Hematopoietic multipotent progenitor cell (in vitro differentiated cells): Measurements from ENCODE around the gene RGS17. TPM values are rescaled to one million over a fixed set of nuclear protein-coding genes. Genes with fewer than 3 reads are reported as not detected.
"Not testable (repeated sequence)": the region's sequence is repeated elsewhere in the genome, so short reads cannot be mapped to it uniquely, and the experiment has no call there.

ENCODE experiments used
- DNase-seq, 3 donors: peaks; one replicate each; pipeline ENCODE4 v3.0.0-alpha.2; 2011 to 2015; ENCODE audit warnings: low read depth in 2 of 3, low spot score in 2 of 3
- total RNA-seq: library from RNA; depleted of rRNA; stranded (reverse); fragments of >200 nt; gene quantifications from one replicate; pipeline ENCODE4 v1.2.3, GENCODE V29; 2012

Gene RGS17, protein sequence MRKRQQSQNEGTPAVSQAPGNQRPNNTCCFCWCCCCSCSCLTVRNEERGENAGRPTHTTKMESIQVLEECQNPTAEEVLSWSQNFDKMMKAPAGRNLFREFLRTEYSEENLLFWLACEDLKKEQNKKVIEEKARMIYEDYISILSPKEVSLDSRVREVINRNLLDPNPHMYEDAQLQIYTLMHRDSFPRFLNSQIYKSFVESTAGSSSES
- under 0.01 TPM for total RNA-seq

- peak in 2 of 3 donors; percentile 48 to 65 for DNase-seq
These were observed at the start of gene RGS17 for GRCh38 chr6:153131037-153131981. Gene RGS17, minus strand, starts transcription at chr6:153131282. Its CDS starts 87,264 bp downstream, at chr6:153044018.

DNA sequence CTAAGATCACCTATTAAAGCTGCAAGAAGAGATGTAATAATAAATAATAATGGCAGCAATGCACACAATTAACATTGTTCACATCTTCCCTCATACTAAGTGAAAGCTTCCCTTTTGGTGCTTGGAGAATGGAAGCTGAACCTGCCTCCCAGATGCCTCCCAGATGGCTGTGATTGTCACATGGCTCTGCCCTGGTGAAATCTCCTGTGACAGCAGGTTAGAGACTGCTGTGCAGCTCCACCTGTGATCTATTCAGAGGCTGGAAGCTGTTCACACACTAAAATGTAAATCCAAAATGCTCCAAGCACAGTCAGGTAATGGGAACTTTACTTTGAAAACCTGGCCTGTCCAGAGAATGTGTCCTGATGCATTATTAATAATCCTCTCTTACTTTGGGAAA, 41.7 kb upstream of the RGS17 start:
- DNase-seq: no peak

DNA sequence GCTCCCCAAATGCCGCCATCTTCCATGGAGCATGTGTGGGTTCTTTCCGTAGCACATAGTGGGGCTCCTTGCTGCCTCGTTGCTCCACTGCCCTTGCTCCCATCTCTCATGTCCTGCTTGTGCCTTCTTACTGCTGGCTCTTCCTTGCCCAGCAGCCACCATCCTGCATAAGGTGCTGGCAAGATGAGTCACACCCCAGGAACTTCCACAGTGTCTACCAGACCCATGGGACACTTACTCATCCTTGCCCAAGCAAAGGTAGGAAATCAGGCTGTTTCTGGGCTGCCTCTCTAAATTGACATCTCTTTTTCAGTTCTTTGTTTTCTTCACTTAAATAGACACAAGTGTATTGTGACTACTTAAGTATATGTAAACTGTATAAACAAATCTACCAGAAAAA, 39.4 kb upstream of the RGS17 start:
- no peak for DNase-seq

GRCh38 chr6:153167907-153168306, 36.8 kb upstream of the RGS17 start:
- no peak for DNase-seq

- peak in 2 of 3 donors; percentile 6 to 27 for DNase-seq
These were observed 36.2 kb upstream of the RGS17 start for GRCh38 chr6:153167061-153167891.

DNA sequence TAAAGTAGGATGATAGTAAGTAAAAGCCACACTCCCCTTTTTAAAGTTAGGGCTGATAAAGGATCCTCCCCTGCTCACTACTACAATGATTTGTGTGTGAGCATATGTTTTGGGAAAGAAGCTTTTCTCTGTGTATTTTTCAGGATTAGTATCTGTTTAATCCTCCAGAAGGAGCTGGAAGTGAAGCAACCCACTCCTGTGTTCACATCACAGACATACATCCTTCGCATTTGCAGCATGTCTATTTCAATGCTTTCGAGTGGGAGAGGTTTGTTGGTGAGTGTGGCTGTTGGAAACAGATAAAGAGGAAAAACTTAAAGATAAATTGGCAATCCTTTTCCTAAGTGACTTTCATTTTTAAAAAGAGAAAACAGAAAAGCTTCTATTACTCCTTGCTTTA, 31.6 kb upstream of the RGS17 start:
- DNase-seq: no peak

DNA sequence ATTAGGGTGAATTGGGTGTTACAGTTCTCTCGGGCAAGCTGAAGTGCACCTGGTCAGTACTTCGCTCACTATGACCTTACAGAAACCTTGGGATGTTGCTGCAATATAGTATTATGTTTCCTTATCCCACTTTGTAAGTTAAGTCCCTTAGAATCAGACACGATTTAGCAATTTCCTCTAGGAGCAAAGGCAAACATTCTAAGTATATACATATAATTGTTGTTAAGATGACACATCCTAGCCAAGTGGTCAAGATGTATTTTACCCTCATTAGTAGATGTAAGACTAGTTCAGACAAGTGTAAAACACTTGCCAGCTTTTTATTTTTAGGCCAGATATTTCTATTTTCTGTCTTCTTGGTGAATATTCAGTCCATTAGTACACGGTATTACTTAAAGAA, 31.1 kb upstream of the RGS17 start:
- no peak for DNase-seq

- DNase-seq: no peak
These were observed 29.1 kb upstream of the RGS17 start for GRCh38 chr6:153160221-153160620.

DNA sequence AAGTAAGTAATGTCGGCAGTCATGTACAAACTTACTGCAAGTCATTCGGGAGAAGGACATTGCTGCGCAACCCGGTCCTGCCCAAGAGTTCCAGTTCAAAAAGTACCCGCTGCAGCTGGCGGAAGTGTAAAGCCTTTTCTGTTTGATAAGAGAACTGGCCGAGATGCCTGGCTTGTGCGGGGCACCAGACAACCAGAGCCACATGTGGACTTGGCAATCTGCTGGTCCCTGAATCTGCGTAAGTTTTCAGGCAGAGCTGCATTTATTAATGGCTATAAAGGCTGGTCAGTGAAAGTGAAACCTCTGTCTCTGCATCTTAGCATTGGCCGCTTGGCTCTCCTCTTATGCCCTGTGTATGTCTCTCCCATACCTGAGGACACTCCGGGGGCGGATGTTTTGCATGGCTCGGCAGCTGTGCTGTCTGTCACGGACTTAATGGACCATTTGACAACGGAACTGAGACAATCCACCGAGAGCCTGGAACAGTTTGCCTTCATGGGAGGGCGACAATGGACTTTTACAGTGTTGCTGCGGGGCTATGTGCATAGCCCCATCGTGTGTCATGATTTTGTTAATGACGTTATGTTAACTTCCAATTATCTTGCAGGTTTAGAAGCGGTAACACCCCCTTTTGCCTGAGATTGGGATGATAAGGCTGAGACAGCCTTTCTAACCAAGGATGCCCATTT, 19.8 kb upstream of the RGS17 start:
- no peak for DNase-seq

GRCh38 chr6:153150371-153150751, 19.3 kb upstream of the RGS17 start:
- DNase-seq: no peak

GRCh38 chr6:153149891-153150290, 18.8 kb upstream of the RGS17 start:
- DNase-seq: no peak

DNA sequence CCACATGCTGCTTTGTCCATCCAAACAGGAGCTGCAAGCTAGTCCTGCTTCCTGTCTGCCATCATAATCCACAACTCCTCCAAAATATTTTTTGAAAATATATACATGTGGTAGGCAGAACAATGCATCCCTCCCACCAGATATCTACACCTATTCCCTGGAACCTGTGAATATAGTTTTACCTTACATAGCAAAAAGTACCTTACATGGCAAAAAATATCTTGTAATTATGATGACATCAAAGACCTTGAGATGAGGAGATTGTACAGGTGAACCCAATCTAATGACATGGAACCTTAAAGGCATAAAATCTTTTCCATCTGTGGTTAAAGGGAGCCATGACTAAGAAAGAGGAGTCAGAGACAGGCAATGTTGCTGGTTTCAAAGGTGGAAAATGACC, 15.3 kb upstream of the RGS17 start:
- DNase-seq: no peak

GRCh38 chr6:153145591-153145990, 14.5 kb upstream of the RGS17 start:
- DNase-seq: no peak

- no peak for DNase-seq
These were observed 12.1 kb upstream of the RGS17 start for GRCh38 chr6:153143200-153143599.

DNA sequence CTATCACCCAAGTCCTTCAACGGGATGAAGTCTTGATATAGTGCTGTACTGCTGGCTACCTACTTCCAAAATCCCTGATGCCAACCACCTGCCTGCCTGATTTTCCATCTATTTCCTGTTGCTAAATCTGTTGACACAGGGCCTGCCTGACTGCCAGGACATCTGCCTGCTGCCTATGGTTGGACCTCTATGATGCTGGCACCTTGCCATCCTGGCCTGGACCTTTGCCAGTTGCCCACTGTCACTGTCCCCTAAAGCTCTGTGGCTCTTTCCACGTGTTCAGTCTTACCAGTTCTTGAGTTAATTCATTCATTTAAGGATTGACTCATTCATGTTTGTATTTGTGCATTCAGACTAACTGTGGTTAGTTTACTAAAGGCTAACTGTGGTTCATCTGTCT, 9.2 kb upstream of the RGS17 start:
- DNase-seq: no peak

GRCh38 chr6:153138930-153139329, 7.8 kb upstream of the RGS17 start:
- no peak for DNase-seq

DNA sequence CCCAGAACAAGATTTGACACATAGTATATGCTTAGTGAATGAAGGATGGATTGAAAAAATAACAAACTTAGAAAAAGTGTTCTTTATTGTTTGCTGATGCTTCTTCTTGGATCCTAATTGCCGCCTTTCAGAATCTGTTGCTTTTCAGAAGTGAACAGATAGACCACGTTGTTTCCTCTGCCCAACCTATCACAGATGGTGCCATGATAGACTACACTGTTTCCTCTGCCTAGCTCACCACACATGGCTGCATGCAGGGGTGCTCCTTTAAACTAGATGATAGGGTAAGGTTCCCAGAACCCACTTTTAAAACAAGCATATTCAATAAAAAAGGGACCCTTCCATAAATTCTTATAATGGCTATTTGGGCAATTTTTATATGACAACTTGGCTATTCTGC, 4.6 kb upstream of the RGS17 start:
- DNase-seq: peak in 1 of 3 donors; percentile 36

DNA sequence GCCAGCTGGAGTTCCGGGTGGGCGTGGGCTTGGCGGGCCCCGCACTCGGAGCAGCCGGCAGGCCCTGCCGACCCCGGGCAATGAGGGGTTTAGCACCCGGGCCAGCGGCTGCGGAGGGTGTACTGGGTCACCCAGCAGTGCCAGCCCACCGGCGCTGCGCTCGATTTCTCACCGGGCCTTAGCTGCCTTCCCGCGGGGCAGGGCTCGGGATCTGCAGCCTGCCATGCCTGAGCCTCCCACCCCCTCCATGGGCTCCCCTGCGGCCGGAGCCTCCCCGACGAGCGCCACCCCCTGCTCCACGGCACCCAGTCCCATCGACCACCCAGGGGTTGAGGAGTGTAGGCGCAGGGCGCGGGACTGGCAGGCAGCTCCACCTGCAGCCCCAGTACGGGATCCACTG, 2.6 kb upstream of the RGS17 start:
- DNase-seq: not testable (repeated sequence)

- DNase-seq: no peak
These were observed 506 bp downstream of the RGS17 start for GRCh38 chr6:153130515-153131036.

GRCh38 chr6:153129873-153130514, 1.1 kb downstream of the RGS17 start:
- DNase-seq: peak in 1 of 3 donors; percentile 10
